Mucosa of rectum (tissue), 2 donors: ENCODE measurements around the gene FAM25G.
"Not testable (repeated sequence)": the region's sequence is repeated elsewhere in the genome, so short reads cannot be mapped to it uniquely, and the experiment has no call there.

Source experiments
- H3K27ac ChIP-seq, 2 donors: one replicate each; pipeline ENCODE4 v1.7.0; 2013; ENCODE audit warnings: inconsistent platforms in 2 of 2, low read depth in 2 of 2, low read length in 2 of 2
- H3K27me3 ChIP-seq, 2 donors: one replicate each; pipeline ENCODE4 v1.7.0; 2013; ENCODE audit warnings: low read length in 2 of 2; ENCODE audit not compliant: control insufficient read depth in 2 of 2, insufficient read depth in 2 of 2
- H3K36me3 ChIP-seq, 2 donors: one replicate each; pipeline ENCODE4 v1.7.0; 2013; ENCODE audit warnings: low read length in 2 of 2; ENCODE audit not compliant: control insufficient read depth in 2 of 2, insufficient read depth in 2 of 2
- H3K4me1 ChIP-seq, 2 donors: one replicate each; pipeline ENCODE4 v1.7.0; 2013; ENCODE audit warnings: low read length in 2 of 2, mild to moderate bottlenecking in 1 of 2; ENCODE audit not compliant: control insufficient read depth in 2 of 2, insufficient read depth in 2 of 2
- H3K4me3 ChIP-seq, 2 donors: one replicate each; pipeline ENCODE4 v1.7.0; 2013; ENCODE audit warnings: low read length in 2 of 2
- H3K9ac ChIP-seq, 2 donors: one replicate each; pipeline ENCODE4 v1.7.0; 2013; ENCODE audit warnings: low read length in 2 of 2, low read depth in 1 of 2, mild to moderate bottlenecking in 1 of 2
- H3K9me3 ChIP-seq, 2 donors: one replicate each; pipeline ENCODE4 v1.7.0; 2013; ENCODE audit warnings: low read length in 2 of 2; ENCODE audit not compliant: control insufficient read depth in 2 of 2
- donor health status: healthy.
- donor health status: Normal muscosa, but diverticular disease.

Gene FAM25G

DNA sequence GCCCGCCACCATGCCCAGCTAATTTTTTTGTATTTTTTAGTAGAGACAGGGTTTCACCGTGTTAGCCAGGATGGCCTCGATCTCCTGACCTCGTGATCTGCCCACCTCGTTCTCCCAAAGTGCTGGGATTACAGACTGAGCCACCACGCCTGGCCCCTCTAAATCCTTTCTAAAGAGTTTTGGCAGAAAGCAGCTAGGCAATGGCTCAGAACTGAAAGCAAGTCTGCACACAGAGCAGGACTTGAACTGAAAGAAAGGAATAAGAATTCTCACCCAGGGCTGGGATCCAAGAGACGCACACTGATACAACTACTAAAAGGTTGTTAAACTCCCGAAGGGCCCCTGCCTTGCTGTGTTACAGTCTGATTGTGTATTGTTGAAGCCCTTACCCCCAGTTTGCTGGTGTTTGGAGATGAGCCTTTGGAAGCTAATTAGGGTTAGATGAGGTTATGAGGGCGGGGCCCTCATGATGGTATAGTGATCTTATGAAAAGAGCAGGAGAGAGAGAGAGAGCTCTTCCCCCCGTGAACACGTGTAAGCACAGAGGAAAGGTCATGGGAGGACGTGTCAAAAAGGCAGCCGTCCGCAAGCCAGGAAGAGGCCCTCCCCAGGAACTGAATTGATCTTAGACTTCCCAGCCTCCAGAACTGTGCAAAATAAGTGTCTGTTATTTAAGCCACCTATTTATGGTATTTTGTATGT is 26.1 kb downstream of the FAM25G start:
- not testable (repeated sequence) for H3K9me3 ChIP-seq, H3K27ac ChIP-seq, H3K36me3 ChIP-seq, H3K9ac ChIP-seq, H3K4me1 ChIP-seq, H3K27me3 ChIP-seq, H3K4me3 ChIP-seq

DNA sequence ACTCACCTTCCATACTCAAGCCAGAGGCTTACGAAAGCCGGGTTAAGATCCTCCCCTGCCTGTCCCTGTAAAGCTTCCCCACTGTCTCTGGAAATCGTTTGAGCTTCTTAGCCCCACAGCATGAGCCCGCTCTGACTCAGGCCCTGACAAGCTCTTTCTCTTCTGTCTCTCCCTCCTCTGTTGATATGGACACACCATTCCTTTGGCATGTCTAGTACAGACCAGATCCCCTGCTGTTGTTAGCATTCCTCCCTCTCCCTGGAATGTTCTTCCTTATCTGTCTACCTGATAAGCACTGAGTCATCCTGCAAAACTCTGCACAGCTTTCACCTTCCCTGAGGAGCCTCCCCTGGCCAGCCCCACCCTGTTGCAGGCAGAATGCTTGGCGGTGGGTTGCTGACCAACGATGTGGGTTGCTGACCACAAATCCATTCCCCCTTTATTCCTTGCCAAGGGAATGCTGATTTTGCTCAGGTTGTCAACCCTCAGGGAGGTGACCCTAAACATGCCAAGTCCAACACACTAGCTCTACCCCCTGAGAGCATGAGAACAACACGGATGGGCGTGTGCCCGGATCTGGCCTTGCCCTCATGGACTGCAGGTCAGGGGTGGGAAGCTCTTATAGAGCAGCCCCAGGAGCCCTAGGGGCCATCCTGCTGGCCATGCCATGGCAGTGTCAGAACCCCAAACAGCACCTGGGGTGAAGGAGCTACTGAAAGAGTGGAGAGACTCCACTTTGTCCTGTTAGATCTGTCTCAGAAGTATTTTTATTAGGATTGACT is 28.7 kb downstream of the FAM25G start:
- not testable (repeated sequence) for H3K4me1 ChIP-seq

DNA sequence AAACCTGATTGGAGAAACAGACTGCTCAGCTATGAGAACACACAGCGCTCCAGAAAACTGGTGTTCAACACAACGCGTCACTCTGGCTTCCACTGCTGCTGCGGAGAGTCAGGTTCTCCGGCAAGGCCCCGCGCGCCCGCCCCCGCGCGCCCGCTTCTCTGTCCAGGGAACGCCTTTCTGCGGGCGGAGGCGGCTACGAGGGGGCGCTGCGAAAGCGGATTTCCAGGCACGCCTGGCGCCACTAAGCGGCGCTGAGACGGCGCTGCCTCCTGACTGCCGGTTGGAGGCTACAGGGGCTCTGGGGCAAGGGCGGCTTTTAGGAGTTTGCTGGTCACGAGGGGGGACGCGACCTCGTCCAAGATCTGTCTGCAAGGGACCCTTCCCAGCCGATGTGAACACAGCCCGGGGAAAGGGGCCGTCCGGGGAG is 30.2 kb downstream of the FAM25G start:
- H3K4me3 ChIP-seq = not testable (repeated sequence)

More for the DNA sequence above, 28.7 kb downstream of the FAM25G start:
- not testable (repeated sequence) for H3K27ac ChIP-seq, H3K9me3 ChIP-seq, H3K27me3 ChIP-seq, H3K9ac ChIP-seq, H3K4me3 ChIP-seq, H3K36me3 ChIP-seq

DNA sequence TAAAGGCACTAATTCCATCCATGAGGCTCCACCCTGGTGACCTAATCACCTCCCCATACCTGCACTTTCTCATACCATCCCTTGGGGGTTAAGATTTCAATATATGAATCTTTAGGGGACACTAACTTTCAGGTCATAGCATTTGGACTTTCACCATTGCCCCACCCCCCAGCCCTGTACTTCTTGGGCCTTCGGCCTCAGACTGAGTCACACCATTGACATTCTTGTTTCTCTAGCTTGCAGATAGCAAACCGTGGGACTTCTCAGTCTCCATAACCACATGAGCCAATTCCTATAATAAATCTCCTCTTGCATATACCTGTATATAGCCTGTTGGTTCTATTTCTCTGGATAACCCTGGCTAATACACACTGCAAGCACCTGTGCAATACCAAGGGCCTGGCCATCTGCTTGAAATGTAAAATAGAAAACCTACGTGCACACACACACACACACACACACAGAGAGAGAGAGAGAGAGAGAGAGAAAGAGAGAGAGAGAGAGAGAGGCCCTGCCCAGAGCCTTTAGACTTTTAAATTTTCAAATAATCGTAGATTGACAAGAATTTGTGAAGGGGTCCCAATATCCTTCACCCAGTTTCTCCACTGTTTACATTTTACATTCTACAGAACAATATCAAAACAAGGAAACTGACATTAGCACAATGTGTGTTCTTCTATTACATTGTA is 32.9 kb downstream of the FAM25G start:
- Histone ChIP-seq H3K9me3 (no peaks in the 10 kb centered on the region), H3K4me1 (no peaks in the 10 kb centered on the region), H3K27ac (no peak overlapping the region), H3K27me3 (no peaks in the 10 kb centered on the region), H3K9ac (no peak overlapping the region), H3K4me3 (no peak overlapping the region), H3K36me3 (no peaks in the 10 kb centered on the region)

More for the DNA sequence above, 30.2 kb downstream of the FAM25G start:
- not testable (repeated sequence) for H3K36me3 ChIP-seq, H3K27me3 ChIP-seq, H3K4me1 ChIP-seq, H3K9me3 ChIP-seq, H3K9ac ChIP-seq, H3K27ac ChIP-seq

DNA sequence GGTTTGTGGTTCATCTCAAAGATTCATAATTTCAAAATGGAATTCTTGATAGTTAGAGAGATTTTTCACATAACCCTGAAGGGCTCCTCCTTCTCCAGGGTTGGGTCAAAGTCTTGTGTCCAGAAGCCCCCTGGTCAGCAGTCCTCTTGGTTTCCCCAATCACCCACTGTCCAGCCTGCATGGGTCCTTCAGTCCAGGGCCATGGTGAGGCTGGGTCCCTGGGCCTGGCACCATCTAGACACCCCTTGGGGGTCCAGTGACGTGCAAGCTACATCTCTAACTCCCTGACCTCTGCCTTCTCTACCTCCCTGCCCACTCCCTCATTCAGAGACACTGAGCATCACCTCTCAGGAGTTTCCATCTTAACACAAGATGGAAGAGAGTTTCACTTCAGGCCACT is 33.7 kb downstream of the FAM25G start:
- H3K27ac ChIP-seq = no peak overlapping the region

DNA sequence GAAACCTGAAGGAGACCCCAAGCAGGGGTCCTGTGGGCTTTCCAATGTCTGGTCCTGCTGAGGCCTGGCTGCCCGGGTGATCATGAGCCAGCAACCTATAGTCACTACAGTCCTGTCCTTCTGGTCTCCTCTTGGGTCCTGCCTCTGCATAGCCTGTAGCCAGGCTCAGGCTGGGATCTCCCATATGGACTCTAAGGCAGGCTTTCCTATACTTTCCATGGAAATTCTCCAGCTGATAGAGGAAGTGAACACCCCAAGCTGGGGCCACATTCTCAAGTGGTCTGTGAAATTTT is 34.0 kb downstream of the FAM25G start:
- Histone ChIP-seq H3K27ac (no peak overlapping the region), H3K4me1 (no peaks in the 10 kb centered on the region), H3K9ac (no peak overlapping the region), H3K36me3 (no peaks in the 10 kb centered on the region), H3K9me3 (no peaks in the 10 kb centered on the region), H3K27me3 (no peaks in the 10 kb centered on the region), H3K4me3 (no peak overlapping the region)

More for the DNA sequence above, 33.7 kb downstream of the FAM25G start:
- H3K4me1 ChIP-seq = no peaks in the 10 kb centered on the region
- H3K9ac ChIP-seq = no peak overlapping the region
- no peaks in the 10 kb centered on the region for H3K36me3 ChIP-seq
- no peaks in the 10 kb centered on the region for H3K27me3 ChIP-seq
- no peak overlapping the region for H3K4me3 ChIP-seq
- H3K9me3 ChIP-seq = no peaks in the 10 kb centered on the region

GRCh38 chr10:47456794-47457527 is 34.5 kb downstream of the FAM25G start:
- H3K4me3 ChIP-seq = no peak overlapping the region

DNA sequence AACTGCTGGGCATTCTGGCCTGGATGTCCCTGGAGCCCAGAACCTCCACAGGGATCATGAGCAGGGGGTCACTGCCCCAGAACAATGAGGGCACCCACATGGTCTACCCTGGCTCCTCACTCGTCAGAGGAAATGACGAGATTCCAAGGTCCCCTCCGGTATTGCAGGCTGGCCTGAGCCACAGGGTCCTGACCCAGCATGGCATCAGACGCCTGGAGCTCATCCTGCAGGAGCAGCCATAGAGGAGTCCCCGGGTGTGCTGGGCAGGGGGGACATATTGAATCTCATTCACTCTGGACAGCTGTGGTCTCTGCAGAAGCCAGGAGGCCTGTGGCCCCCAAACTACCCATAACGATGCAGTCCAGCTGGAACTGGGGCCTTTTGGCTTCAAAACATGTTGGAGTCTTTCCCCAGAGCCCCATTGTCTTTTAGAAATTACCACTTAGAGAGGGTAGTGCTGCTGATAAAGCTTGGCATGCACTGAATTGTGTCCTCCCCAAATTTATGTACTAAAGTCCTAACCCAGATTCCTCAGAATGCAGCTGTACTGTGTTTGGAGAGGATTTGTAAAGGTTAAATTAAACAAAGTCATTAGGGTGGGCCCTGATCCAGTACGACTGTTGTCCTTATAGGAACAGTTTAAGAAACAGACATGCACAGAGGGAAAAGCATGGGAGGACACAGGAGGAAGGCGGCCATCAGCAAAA is 35.3 kb downstream of the FAM25G start:
- no peaks in the 10 kb centered on the region for H3K9me3 ChIP-seq
- H3K27ac ChIP-seq = no peak overlapping the region
- no peak overlapping the region for H3K4me3 ChIP-seq
- peaks cover 0 to 3% of the 10 kb centered on the region in 2 donors for H3K27me3 ChIP-seq
- H3K36me3 ChIP-seq = no peaks in the 10 kb centered on the region
- no peak overlapping the region for H3K9ac ChIP-seq
- H3K4me1 ChIP-seq = no peaks in the 10 kb centered on the region

More at GRCh38 chr10:47456794-47457527, 34.5 kb downstream of the FAM25G start:
- Histone ChIP-seq H3K4me1 (no peaks in the 10 kb centered on the region), H3K9me3 (no peaks in the 10 kb centered on the region), H3K27ac (no peak overlapping the region), H3K36me3 (no peaks in the 10 kb centered on the region), H3K27me3 (peaks cover 0 to 3% of the 10 kb centered on the region in 2 donors), H3K9ac (no peak overlapping the region)

DNA sequence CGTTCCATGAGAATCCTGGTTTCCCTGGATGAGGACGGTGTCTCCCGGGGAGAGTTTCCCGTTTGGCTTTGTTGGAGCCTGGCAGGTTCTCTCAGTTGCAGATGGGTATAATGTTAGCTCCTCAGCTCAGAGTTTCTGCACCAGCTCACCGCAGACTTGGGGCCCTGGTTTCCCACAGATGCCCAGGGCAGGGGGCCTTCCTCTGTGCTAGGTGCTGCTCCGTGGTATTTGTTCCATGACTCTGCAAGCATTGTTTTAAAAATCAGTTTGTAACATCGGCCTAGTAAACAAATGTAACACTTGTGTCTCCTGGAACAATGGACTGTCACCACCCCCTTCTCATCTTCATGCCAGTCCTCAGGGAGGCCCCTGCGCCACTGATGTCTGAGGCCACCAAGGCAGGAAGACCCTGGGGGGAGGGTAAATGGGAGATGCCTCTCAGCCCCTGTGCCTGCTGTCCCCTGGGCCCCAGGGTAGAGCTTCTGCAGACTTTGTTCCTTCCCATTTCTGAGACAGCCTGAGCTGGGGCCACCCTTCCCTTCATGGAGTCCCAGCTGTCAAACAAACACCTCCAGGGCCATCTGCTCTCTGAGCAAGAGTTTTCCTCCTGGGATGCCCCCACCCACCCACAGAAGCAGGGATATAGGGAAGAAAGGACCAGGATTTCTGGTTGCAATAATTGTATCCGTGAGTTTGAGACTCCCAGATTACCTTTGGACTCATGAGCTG is 36.0 kb downstream of the FAM25G start:
- H3K27ac ChIP-seq, H3K9ac ChIP-seq, H3K27me3 ChIP-seq, H3K9me3 ChIP-seq, H3K4me1 ChIP-seq, H3K36me3 ChIP-seq, H3K4me3 ChIP-seq: not testable (repeated sequence)
